Left hindlimb (tissue), 1 donor: Measurements from ENCODE around the gene KRTAP12-3.
"Not testable (repeated sequence)": the region's sequence is repeated elsewhere in the genome, so short reads cannot be mapped to it uniquely, and the experiment has no call there.

Experiments used
- DNase-seq: peaks from one replicate; pipeline ENCODE4 v3.0.0-alpha.2; 2018

Gene KRTAP12-3

DNA sequence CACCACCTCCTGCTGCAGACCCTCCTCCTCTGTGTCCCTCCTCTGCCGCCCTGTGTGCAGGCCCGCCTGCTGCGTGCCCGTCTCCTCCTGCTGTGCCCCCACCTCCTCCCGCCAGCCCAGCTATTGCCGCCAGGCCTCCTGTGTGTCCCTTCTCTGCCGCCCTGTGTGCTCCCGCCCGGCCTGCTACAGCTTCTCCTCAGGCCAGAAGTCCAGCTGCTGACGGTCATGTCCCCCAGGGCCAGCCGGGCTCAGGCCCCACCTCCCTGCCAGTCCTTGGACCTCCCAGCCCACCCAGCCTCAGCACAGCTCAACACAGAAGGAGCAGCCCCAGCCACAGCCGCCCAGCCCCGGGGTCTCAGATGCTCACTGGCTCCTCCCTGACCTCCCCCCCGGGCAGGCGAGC is 29.9 kb upstream of the KRTAP12-3 start:
- not testable (repeated sequence) for DNase-seq

DNA sequence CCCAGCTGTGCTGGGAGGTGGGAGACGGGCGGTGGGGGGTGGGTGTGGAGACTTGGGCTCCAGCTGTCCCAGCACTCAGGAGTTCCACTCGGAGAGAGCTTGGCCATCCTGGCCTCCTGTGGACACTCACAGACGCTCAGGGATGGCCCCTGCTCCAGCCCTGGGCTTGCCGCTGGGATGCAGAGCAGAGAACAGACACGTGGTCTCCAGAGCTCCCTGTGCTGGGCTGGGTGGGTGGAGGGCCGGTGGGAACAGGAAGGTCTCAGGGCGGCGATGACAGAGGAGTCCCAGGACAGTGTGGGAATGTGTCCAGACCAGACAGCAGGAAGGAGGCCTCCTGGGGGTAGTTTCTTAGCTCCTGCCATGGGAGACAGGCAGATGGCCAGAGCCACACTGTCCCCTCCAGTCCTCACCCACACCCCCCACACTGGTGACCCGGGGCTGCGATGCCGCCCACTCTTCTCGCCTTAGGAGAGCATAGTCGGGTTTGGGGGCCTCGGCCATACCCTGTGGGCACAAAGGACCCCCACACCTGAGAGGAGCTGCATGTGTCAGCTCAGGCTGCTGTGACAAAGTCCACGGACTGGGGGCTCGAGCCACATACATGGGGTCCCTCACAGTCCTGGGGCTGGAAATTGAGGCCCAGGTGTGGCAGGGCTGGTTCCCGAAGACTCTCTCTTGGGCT is 28.9 kb upstream of the KRTAP12-3 start:
- no peak for DNase-seq

DNA sequence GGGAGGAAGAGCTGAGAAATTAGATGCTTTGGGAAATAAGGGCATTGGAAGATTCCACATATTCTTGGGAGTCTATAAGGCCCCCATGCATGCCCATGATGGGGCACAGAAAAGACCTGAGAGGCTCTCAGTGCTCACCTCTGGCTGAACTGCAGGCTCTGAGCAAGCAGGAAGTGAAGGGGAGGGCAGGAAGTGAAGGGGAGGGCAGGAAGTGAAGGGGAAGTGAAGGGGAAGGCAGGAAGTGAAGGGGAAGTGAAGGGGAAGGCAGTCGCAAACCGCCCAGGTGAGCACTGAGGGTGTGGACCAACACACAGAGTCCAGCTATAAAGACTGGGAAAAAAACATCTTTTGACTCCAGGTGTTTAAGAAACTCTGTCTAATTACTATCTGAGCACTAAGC is 27.3 kb upstream of the KRTAP12-3 start:
- DNase-seq = no peak

DNA sequence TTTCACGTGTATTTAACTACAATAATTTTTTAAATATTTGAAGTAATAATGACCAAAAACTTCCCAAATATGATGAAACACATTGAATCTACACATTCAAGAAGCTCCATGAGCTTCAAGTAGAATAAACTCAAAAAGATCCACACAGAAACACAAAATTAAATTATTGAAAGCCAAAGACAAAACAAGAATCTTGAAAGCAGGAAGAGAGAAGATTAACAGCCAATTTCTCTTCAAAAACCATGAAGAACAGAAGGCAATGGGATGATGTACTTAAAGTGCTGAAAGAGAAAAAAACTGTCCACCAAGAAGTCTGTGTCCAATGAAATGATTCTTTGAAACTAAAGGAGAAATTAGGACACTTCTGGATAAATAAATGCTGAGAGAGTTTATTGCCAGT is 25.7 kb upstream of the KRTAP12-3 start:
- no peak for DNase-seq

DNA sequence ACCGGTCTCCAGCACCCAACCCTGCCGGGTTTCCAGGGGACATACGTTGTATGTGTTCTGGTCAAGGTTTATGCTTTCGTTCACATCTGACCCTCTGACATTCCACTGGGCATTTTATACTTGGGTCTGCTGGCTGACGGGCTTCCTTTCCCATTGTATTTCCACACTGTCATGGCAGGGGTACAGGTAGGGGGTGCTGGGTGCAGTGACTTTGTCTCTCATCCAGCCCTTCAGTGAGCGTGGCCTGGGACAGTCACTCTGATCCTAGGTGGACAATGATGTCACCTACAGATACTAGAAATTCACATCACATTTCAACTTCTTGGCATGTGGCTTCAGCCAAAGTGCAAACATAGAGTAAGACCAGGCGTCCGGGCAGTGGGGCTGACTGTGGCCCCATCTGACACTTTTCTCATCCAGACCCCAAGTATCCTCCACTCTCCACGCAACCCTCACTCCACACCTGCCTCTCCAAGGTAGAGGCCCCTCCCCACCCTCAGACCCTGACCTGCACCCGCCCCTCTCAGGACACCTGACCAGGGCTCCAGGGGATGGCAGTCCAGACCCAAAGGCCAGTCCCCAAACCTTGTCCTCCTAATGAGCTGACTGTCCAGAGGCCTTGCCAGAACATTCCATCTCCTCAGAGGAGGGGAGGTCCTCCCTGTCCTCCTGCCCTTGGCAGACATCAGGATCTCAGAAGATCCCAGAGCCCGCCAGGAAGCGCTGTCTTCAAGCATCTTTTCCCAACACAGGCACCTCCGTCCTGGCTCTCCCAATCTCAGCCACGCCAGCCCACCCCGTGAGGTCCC is 21.3 kb upstream of the KRTAP12-3 start:
- DNase-seq = no peak

DNA sequence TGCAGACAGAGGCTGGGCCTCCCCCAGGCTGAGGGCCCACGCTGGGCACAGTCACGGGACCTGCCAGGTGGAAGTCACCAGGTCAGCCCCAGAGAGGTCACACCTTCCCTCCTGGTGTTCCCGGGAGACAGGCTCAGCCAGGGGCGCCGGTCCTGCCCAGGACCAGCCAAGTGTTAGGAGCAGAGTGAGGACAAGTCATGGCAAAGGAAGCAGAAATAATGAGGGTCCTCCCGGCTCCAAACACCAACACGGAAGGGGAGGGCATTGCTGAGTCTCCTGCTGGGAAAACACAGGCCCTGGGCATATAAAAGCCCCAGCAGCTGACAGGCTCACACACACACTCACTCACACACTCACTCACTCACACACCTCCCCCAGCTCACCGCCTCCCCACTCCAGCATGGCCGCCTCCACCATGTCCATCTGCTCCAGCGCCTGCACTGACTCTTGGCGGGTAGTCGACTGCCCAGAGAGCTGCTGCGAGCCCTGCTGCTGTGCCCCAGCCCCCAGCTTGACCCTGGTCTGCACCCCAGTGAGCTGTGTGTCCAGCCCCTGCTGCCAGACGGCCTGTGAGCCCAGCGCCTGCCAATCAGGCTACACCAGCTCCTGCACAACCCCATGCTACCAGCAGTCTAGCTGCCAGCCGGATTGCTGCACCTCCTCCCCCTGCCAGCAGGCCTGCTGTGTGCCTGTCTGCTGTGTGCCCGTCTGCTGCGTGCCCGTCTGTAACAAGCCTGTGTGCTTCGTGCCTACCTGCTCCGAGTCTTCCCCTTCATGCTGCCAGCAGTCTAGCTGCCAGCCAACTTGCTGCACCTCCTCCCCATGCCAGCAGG is 20.5 kb upstream of the KRTAP12-3 start, which contains the start of gene KRTAP10-10:
TSS of gene KRTAP10-10 (plus strand) at position 339 of the 833 bp plus-strand sequence. CDS start at position 401, 62 bp downstream.
- no peak for DNase-seq

DNA sequence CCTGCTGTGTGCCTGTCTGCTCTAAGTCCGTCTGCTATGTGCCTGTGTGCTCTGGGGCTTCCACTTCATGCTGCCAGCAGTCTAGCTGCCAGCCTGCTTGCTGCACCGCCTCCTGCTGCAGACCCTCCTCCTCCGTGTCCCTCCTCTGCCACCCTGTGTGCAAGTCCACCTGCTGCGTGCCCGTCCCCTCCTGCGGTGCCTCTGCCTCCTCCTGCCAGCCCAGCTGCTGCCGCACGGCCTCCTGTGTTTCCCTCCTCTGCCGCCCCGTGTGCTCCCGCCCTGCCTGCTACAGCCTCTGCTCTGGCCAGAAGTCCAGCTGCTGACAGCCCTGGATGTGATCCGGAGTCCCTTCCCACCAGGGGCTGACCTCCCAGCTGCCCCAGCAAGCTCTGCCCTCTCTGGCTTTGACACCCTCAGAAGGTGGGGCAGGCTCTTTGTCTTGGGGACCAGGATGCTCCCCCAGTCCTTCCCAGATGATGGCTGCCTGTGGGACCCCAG is 19.8 kb upstream of the KRTAP12-3 start:
- DNase-seq = not testable (repeated sequence)

DNA sequence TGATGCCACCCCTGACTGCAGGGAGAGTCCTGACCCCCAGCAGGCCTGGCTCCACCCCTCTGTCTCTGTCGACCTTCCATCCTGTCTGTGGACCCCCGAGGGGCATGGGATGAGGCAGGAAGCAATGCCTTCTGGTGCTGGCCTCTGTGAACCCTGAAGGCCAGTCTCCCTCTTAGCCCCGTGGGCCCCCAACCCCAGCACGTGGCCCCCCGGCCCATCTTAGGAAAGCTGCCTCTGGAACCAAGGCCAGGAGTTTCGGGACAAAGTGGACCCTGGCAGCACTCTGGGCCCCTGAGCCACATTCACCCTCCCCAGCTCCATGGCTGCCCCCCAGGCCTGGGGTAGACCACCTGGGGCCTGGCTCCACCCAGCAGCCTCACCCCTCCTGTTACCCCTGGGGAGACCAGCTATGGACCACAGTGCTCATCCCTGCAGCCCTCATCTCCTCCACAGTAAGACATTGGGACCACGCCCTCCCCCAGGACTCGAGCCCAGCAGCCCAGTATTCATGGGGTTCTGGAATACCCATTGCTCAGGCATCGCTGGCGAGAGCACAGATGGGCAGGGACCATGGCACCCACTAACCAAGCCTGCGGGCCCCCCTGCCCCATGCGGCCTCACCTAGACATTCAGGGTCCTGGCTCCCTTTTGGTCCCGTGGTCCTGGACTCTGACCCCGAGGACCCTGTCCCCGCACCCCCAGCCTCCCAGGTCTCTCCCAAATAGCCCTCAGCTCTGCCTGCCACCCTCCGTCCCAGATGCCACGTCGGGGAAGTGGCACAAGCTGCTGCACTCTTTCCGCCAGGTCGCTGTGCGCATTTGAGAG is 19.0 kb upstream of the KRTAP12-3 start:
- DNase-seq = not testable (repeated sequence)

DNA sequence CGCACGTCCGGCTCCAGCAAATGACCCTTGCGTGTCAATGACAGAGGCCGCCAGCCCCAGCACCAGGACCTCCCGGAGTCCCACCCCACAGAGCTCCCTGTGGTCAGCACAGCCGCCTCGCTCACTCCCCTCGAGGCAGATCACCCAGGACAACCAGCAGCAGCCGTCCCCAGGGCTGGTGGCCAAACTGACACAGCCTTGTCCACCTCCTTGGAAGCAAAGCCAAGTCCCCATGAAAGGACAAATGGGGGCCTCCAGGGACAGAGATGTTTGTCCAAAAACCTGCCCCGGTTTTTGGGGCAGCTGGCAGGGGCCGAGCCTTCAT is 18.4 kb upstream of the KRTAP12-3 start:
- DNase-seq = no peak

DNA sequence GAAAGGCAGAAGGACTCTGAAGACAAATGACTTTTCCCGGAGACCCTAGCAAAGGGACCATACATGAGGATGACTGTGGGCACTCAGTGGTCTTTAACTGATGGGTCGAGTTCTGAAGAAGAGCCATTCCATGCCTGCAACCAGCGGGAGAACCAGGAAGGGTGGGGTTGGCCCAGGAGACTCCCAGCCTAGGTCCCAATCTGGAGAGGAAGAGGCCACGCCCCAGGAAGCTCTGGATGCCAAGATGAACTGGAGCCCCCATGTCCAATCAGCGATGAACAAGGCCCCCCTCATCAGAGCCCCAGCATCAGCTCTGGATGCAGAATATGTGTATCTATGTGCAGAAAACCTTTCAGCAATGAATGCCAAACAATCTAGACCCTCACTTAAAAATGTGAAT is 17.0 kb upstream of the KRTAP12-3 start:
- DNase-seq = no peak

DNA sequence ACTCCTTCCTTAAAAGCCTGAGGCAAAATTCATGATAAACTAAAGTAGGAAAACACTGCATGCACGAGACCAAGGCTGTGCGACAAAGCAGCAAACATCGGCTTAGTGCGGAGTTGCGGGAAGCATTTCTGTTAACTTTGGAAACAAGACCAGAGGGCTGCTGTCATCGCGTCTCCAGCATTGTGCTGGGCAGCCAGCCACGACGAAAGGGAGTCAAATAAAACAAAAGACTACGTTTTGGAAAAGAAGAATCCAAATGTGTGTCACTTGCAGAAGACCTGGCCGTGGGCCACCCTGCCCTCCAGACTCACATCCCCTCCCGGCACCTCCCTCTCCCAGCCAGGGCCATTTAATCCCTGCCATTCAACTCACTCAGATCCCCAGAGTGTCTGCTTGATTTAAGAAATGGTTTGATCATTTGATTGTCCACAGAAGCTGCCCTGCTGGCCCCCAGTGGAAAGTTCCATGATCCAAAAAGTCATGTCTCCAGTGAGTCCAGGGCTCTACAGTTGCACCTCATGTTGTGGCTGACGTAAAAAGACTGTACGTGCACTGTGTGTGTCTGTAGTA is 13.9 kb upstream of the KRTAP12-3 start:
- DNase-seq = no peak

DNA sequence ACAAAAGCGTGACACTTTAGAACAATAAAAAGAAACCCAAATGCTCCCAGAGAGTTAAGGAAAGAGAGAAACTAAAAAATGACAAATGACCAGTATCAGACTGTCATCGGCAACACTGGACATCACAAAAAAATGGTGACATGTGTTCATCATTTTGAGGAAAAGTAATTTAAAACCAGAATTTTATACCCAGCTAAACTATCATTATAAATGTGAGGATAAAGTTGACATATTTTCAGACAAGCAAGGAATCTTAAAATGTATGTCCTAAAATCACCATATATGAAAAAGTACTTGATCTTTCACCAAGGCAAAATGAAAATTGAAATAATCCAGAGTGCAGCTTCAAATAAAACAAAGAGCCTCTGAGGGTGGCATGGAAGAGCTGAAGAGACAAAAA is 12.9 kb upstream of the KRTAP12-3 start:
- DNase-seq = no peak

DNA sequence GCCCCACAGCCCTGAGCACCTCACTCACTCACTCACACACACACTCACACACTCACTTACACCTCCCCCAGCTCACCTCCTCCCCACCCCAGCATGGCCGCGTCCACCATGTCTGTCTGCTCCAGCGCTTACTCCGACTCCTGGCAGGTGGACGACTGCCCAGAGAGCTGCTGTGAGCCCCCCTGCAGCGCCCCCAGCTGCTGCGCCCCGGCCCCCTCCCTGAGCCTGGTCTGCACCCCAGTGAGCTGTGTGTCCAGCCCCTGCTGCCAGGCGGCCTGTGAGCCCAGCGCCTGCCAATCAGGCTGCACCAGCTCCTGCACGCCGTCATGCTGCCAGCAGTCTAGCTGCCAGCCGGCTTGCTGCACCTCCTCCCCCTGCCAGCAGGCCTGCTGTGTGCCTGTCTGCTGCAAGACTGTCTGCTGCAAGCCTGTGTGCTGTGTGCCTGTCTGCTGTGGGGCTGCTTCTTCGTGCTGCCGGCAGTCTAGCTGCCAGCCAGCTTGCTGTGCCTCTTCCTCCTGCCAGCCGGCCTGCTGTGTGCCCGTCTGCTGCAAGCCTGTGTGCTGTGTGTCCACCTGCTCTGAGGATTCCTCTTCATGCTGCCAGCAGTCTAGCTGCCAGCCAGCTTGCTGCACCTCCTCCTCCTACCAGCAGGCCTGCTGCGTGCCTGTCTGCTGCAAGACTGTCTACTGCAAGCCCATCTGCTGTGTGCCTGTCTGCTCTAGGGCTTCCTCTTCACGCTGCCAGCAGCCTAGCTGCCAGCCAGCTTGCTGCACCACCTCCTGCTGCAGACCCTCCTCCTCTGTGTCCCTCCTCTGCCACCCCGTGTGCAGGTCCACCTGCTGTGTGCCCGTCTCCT is 11.1 kb upstream of the KRTAP12-3 start, which contains the start of gene KRTAP10-11:
TSS of gene KRTAP10-11 (plus strand) at position 49 of the 856 bp plus-strand sequence. CDS start at position 94, 45 bp downstream.
- not testable (repeated sequence) for DNase-seq

DNA sequence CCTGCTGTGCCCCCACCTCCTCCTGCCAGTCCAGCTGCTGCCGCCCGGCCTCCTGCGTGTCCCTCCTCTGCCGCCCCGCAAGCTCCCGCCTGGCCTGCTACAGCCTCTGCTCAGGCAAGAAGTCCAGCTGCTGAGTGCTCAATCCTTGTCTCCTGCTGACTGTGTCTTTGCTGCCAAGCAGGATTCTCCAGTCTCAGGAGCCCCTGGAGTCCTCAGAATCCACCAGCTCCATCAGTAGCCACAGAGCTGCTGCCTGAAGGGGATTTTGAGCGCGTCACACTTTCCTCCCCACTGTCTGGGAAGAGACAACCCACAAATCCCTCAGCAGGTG is 10.5 kb upstream of the KRTAP12-3 start:
- no peak for DNase-seq

DNA sequence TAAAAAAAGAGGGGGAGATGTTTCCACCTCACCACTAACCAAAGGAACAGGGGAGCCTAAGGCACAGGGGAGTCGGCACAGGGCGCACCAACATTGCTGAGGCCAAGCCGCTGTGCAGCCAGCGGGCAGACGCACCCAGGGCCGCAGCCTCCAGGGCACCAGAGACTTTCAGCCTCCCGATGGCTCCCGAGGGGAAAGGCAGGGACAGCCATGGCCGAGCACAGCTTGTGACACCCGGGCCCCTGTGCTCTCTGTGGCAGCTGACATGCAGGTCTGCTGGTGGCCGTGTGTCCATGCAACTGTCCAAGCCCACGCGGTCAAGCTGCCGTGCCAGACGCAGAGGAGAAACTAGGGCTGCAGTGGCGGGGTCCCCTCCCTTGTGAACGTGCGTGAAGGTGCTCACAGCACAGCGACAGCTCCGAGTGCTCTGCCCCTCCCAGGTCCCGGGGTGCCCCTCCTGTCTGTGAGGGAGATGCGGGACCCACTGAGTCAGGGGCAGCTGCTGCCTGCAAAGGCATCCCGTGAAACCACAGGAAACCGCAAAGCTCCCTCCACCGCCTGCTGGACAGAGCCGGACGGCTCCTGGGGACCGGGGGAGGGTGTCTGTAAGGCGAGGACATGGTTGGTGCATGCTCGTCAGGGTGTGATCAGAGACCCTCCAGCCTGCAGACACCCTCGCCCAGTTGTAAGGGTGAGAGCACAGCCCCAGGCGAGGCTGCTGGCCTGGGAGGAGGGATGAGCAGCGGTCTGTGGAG is 9.0 kb upstream of the KRTAP12-3 start:
- no peak for DNase-seq

DNA sequence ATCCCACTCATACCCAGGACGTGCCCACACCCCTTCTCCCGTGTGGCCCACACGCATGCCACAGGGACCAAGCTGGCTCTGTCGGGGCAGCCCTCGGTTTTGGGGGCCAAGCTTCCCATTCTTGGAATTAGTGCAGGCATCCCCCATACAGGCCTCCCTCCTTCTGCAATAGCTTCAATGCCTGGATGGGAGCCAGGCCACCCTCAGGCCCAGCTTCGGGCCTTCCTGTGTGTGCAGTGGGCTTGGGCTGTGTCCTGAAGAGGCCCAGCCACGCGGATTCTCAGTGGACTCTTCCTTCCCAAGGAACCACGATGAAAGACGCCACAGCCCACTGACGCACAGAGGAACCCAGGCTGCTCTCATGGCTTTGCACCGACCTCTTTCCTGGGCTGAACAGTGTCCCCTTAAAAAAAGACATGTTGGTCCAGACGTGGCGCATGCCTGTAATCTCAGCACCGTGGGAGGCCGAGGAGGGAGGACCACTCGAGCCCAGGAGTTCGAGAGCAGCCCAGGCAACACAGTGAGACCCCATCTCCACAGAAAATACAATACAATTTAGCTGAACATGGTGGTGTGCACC is 8.1 kb upstream of the KRTAP12-3 start:
- DNase-seq = no peak

DNA sequence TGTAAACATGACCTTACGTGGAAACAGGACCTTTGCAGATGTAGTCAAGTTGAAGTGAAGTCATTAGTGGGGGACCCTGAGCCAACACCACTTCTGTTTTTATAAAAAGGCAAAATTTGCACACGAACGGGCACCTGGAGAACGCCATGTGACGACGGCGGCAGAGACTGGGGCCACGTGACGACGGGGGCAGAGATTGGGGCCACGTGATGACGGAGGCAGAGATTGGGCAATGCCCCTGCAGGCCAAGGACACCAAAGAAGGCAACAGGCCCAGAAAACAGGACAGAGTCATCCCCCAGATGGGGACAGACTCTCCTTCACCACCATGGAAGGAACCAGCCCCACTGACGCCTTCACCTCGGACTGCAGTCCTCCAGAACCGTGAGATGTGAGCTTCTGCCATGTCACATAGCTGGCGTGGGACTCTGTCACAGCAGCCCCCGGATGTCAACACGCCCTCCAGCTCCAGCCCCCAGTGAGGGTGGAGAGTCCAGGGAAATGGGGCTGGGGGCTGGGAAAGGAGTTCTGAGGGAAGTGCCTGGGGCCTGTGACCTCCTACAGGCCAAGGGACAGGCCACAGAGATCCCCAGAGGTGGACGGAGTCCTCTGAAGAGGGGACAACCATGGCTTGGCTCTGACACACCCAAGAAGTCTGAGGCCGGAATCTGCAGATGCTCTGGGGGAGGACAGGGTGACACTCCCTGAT is 7.3 kb upstream of the KRTAP12-3 start:
- no peak for DNase-seq

DNA sequence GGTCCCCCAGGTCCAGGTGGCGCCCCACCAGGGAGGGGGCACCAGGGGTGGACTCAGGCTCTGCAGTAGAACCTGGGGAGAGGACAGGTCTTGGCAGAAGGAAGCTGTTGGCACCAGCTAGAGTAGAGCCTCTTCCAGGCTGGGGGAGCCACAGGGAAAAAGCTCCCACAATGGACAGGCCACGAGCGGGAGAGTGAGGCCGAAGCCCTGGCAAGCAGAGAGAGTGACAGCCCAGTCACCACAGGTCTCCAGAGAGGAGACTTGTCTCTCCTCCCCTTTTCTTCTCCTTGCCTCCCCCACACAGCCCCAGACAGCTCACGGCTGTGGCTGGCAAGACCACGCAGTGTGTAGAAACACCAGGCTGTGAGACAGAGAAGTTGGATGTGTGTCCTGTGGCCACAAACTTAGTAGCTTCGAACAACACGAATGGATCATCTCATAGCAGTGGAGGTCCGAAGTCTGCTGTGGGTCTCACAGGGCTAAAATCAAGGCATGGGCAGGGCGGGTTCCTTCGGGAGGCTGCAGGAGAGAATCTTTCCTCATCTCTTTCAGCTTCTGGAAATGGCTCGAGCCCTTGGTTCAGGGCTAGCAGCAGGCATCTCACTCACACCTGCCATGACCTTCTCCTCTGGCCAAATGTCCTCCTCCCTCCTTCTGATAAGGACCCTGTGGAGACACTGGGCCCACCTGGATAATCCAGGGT is 6.6 kb upstream of the KRTAP12-3 start:
- no peak for DNase-seq

DNA sequence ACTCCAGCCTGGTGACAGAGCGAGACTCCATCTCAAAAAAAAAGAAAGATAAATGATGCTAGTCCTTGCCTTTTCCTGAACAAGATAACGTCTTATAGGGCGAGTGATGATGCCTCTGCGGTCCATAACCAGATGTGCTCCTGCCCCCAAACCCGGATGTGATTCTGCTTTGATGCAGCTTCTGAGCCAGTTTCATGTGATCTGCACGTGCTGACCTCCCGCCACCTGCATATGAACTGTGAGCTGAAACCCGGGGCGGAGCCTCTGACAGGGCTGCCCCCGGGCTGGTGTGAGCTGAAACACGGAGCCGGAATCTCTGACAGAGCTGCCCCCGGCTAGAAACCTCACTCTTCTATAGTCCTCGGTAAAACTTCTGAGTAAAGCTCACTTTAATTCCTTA is 4.6 kb upstream of the KRTAP12-3 start:
- no peak for DNase-seq
